Body of pancreas (tissue), 4 donors: Measurements from ENCODE around the gene AGBL5.

ENCODE experiments used
- CTCF ChIP-seq, 7 experiments: fragments of 450-650 bp in 4 of 7; fragments of 200-600 bp in 3 of 7; sonication (generic) in 3 of 7; IDR thresholded peaks; one replicate each; pipeline ENCODE4 v1.5.1; 2016 to 2019; ENCODE audit warnings: antibody characterized with exemption in 7 of 7
- POLR2A ChIP-seq, 3 donors: fragments of 450-650 bp; IDR thresholded peaks; one replicate each; pipeline ENCODE4 v1.6.1; 2016; ENCODE audit warnings: antibody characterized with exemption in 3 of 3, mild to moderate bottlenecking in 2 of 3

DNA sequence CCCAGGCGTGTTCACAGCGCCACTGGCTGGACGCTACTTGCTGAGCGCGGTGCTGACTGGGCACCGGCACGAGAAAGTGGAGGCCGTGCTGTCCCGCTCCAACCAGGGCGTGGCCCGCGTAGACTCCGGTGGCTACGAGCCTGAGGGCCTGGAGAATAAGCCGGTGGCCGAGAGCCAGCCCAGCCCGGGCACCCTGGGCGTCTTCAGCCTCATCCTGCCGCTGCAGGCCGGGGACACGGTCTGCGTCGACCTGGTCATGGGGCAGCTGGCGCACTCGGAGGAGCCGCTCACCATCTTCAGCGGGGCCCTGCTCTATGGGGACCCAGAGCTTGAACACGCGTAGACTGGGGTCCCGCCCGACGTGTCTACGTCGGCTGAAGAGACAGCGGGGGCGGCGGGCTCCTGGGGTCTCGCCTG, 34.2 kb downstream of the AGBL5 start:
- TF ChIP-seq POLR2A (IDR thresholded peaks at IDR 0.05) (peak in 2 of 3 donors; percentile 10 to 27), CTCF (IDR thresholded peaks at IDR 0.05) (peak in 4 of 7 experiments; percentile 5 to 49 (median 24))
